Measurements from ENCODE around the gene MYO18A. TPM values are rescaled to one million over a fixed set of nuclear protein-coding genes. Genes with fewer than 3 reads are reported as not detected.
"Not testable (repeated sequence)": the region's sequence is repeated elsewhere in the genome, so short reads cannot be mapped to it uniquely, and the experiment has no call there.

Gene MYO18A
- total RNA-seq, 4 donors from 2014 or later = 71.6 to 125 (median 104) TPM

- 4 to 6% methylated on average over 13 to 34 of the region's 34 CpGs for WGBS, 2 donors
- H3K27ac ChIP-seq = peak overlapping the region; percentile 77 to 92 (median 84)
- peaks cover 0 to 84% (median 29%) of the 10 kb centered on the region in 4 donors for H3K4me1 ChIP-seq
These were observed 31.3 kb downstream of the MYO18A start for GRCh38 chr17:29148790-29149430.

GRCh38 chr17:29148257-29148789, 31.9 kb downstream of the MYO18A start:
- no peaks in the 10 kb centered on the region for H3K27me3 ChIP-seq
- TF ChIP-seq EP300 (IDR thresholded peaks at IDR 0.05) (no peak), POLR2A (IDR thresholded peaks at IDR 0.05) (no peak), CTCF (IDR thresholded peaks at IDR 0.05) (no peak)
- no peaks in the 10 kb centered on the region for H3K9me3 ChIP-seq
- 33 to 34% methylated on average over 5 of the region's 5 CpGs for WGBS, 2 donors
- no peaks in the 10 kb centered on the region for H3K36me3 ChIP-seq
- H3K27ac ChIP-seq = peak overlapping the region; percentile 77 to 92 (median 84)
- peak overlapping the region; percentile 7 to 67 (median 49) for H3K4me3 ChIP-seq
- H3K4me1 ChIP-seq = peaks cover 0 to 82% (median 28%) of the 10 kb centered on the region in 4 donors
- no peak for DNase-seq (ENCODE audit: low spot score in 2 of 2)

More at GRCh38 chr17:29148790-29149430, 31.3 kb downstream of the MYO18A start:
- peak overlapping the region; percentile 36 to 67 (median 58) for H3K4me3 ChIP-seq
- no peaks in the 10 kb centered on the region for H3K27me3 ChIP-seq
- no peaks in the 10 kb centered on the region for H3K9me3 ChIP-seq
- H3K36me3 ChIP-seq = no peaks in the 10 kb centered on the region
- TF ChIP-seq CTCF (IDR thresholded peaks at IDR 0.05) = peak; percentile 96 to 99 (median 99)
- TF ChIP-seq POLR2A (IDR thresholded peaks at IDR 0.05) = peak in 1 of 2 donors; percentile 55
- TF ChIP-seq EP300 (IDR thresholded peaks at IDR 0.05) = peak; percentile 69 to 73
- peak; percentile 88 to 89 for DNase-seq (ENCODE audit: low spot score in 2 of 2)

DNA sequence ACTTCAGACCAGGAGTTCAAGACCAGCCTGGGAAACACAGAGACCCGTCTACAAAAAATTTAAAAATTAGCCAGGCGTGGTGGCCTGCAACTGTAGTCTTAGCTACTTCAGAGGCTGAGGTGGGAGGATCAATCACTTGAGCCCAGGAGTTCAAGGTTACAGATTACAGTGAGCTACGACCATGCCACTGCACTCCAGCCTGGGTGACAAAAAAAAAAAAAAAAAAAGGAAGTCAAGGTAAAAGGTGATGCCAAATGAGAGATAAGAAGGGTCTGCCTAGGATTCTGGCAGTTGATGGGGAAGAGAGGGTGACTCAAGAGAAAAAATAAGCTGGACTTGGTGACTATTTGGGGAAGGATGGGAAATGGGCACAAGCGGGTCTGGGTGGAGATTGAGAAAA, 32.5 kb downstream of the MYO18A start:
- Histone ChIP-seq H3K27me3 (no peaks in the 10 kb centered on the region), H3K9me3 (no peaks in the 10 kb centered on the region), H3K27ac (peak overlapping the region in 3 of 4 donors; percentile 78 to 92 (median 91)), H3K36me3 (no peaks in the 10 kb centered on the region), H3K4me3 (no peak overlapping the region), H3K4me1 (peaks cover 0 to 77% (median 28%) of the 10 kb centered on the region in 4 donors)
- WGBS, 2 donors = 77 to 82% methylated on average over 4 of the region's 4 CpGs
- TF ChIP-seq CTCF (IDR thresholded peaks at IDR 0.05) (no peak), POLR2A (IDR thresholded peaks at IDR 0.05) (no peak), EP300 (IDR thresholded peaks at IDR 0.05) (no peak)
- DNase-seq (ENCODE audit: low spot score in 2 of 2) = no peak

GRCh38 chr17:29147228-29147627, 33.0 kb downstream of the MYO18A start:
- H3K36me3 ChIP-seq; H3K4me3 ChIP-seq; H3K9me3 ChIP-seq; DNase-seq (ENCODE audit: low spot score in 2 of 2); H3K27me3 ChIP-seq: not testable (repeated sequence)
- Histone ChIP-seq H3K4me1 (peaks cover 0 to 77% (median 28%) of the 10 kb centered on the region in 4 donors), H3K27ac (peak overlapping the region in 1 of 4 donors; percentile 25)
- 84 to 85% methylated on average over 2 of the region's 2 CpGs for WGBS, 2 donors

- Histone ChIP-seq H3K4me3 (no peak overlapping the region), H3K36me3 (no peaks in the 10 kb centered on the region), H3K27me3 (no peaks in the 10 kb centered on the region), H3K27ac (peak overlapping the region in 2 of 4 donors; percentile 13 to 25), H3K9me3 (no peaks in the 10 kb centered on the region), H3K4me1 (peaks cover 0 to 77% (median 30%) of the 10 kb centered on the region in 4 donors)
- no peak for DNase-seq (ENCODE audit: low spot score in 2 of 2)
- TF ChIP-seq EP300 (IDR thresholded peaks at IDR 0.05) = no peak
- no peak for TF ChIP-seq POLR2A (IDR thresholded peaks at IDR 0.05)
- TF ChIP-seq CTCF (IDR thresholded peaks at IDR 0.05) = no peak
- WGBS, 2 donors = 79 to 83% methylated on average over 2 of the region's 2 CpGs
These were observed 33.7 kb downstream of the MYO18A start for GRCh38 chr17:29146369-29146972.

Measured in tibial nerve (tissue), 4 donors.